Neutrophil (primary cell): ENCODE results near the gene SHD.
"Not testable (repeated sequence)": the region's sequence is repeated elsewhere in the genome, so short reads cannot be mapped to it uniquely, and the experiment has no call there.

Experiments used
- H3K27ac ChIP-seq: fragments of 200-600 bp; sonication (generic); 2 replicates; pipeline ENCODE4 v1.5.1; 2016; ENCODE audit warnings: mild to moderate bottlenecking, moderate library complexity
- H3K27me3 ChIP-seq: fragments of 200-600 bp; sonication (generic); 2 replicates; pipeline ENCODE4 v1.6.0; 2016; ENCODE audit warnings: mild to moderate bottlenecking
- H3K36me3 ChIP-seq: fragments of 200-600 bp; sonication (generic); 2 replicates; pipeline ENCODE4 v1.5.1; 2017
- H3K4me1 ChIP-seq, 2 experiments: fragments of 200-600 bp in 1 of 2; sonication (generic) in 1 of 2; 1 replicate in 1 of 2; 2 replicates in 1 of 2; pipeline versions ENCODE4 v1.5.1 to v1.6.1; 2013 to 2016; ENCODE audit warnings: low read depth in 1 of 2, low read length in 1 of 2, mild to moderate bottlenecking in 1 of 2, moderate library complexity in 1 of 2; ENCODE audit not compliant: control insufficient read depth in 1 of 2, insufficient read depth in 1 of 2
- H3K4me3 ChIP-seq, 2 experiments: fragments of 200-600 bp in 1 of 2; sonication (generic) in 1 of 2; 1 replicate in 1 of 2; 2 replicates in 1 of 2; pipeline ENCODE4 v1.5.1; 2013 to 2016; ENCODE audit warnings: low read depth in 1 of 2, low read length in 1 of 2, mild to moderate bottlenecking in 1 of 2, moderate library complexity in 1 of 2
- H3K9me3 ChIP-seq: fragments of 200-600 bp; sonication (generic); 2 replicates; pipeline ENCODE4 v1.5.1; 2016
- CTCF ChIP-seq: fragments of 200-600 bp; sonication (generic); IDR thresholded peaks from 2 replicates; pipeline ENCODE4 v1.5.1; 2016; ENCODE audit warnings: antibody characterized with exemption

The SHD gene

GRCh38 chr19:4234142-4234861, 44.8 kb upstream of the SHD start:
- peaks cover 23% of the 10 kb centered on the region for H3K27me3 ChIP-seq
- TF ChIP-seq CTCF = no peak
- no peak overlapping the region for H3K27ac ChIP-seq
- H3K4me3 ChIP-seq = no peak overlapping the region
- no peaks in the 10 kb centered on the region for H3K4me1 ChIP-seq
- H3K9me3 ChIP-seq = no peaks in the 10 kb centered on the region
- H3K36me3 ChIP-seq = no peaks in the 10 kb centered on the region

DNA sequence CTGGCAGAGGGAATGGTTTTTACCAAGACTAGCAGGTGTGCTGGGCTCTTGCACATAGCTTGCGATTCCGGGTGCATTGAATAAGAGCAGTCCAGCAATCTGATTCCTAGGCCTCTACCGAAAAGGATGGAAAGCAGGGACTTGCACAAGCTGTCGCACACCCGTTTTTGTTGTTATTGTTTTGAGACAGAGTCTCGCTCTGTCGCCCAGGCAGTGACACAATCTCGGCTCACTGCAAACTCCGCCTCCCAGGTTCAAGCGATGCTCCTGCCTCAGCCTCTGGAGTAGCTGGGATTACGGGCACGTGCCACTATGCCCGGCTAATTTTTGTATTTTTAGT, 44.2 kb upstream of the SHD start:
- H3K4me3 ChIP-seq = no peak overlapping the region
- H3K9me3 ChIP-seq = no peaks in the 10 kb centered on the region
- no peaks in the 10 kb centered on the region for H3K36me3 ChIP-seq
- H3K4me1 ChIP-seq = no peaks in the 10 kb centered on the region
- no peak for TF ChIP-seq CTCF
- H3K27ac ChIP-seq = no peak overlapping the region
- peaks cover 17% of the 10 kb centered on the region for H3K27me3 ChIP-seq

GRCh38 chr19:4237510-4237909, 41.6 kb upstream of the SHD start:
- peaks cover 28% of the 10 kb centered on the region for H3K27me3 ChIP-seq
- H3K4me1 ChIP-seq, H3K9me3 ChIP-seq, H3K4me3 ChIP-seq, H3K36me3 ChIP-seq, H3K27ac ChIP-seq: not testable (repeated sequence)

GRCh38 chr19:4238831-4239230, 40.2 kb upstream of the SHD start:
- Histone ChIP-seq H3K9me3 (no peaks in the 10 kb centered on the region), H3K4me1 (no peaks in the 10 kb centered on the region), H3K27me3 (peaks cover 35% of the 10 kb centered on the region), H3K4me3 (no peak overlapping the region), H3K36me3 (no peaks in the 10 kb centered on the region), H3K27ac (no peak overlapping the region)
- no peak for TF ChIP-seq CTCF

- no peak overlapping the region for H3K27ac ChIP-seq
- no peaks in the 10 kb centered on the region for H3K36me3 ChIP-seq
- no peak for TF ChIP-seq CTCF
- peaks cover 25% of the 10 kb centered on the region for H3K27me3 ChIP-seq
- no peak overlapping the region for H3K4me3 ChIP-seq
- no peaks in the 10 kb centered on the region for H3K9me3 ChIP-seq
- H3K4me1 ChIP-seq = peaks cover 7% of the 10 kb centered on the region in 2 experiments
These were observed 37.1 kb upstream of the SHD start for GRCh38 chr19:4241824-4242430.

- H3K4me1 ChIP-seq, H3K4me3 ChIP-seq, H3K27ac ChIP-seq, H3K9me3 ChIP-seq: not testable (repeated sequence)
- H3K36me3 ChIP-seq = peaks cover 20% of the 10 kb centered on the region
- peaks cover 19% of the 10 kb centered on the region for H3K27me3 ChIP-seq
These were observed 33.1 kb upstream of the SHD start for GRCh38 chr19:4245938-4246337.
